KMS-11 (cell line): ENCODE measurements around the gene GTF2H1.
A peak's percentile ranks its signal among the peaks of the same experiment; 100 is the strongest.

Experiments used
- H2AFZ ChIP-seq: fragments of 200-600 bp; sonication (generic); 2 replicates; pipeline ENCODE4 v1.6.1; 2016; ENCODE audit warnings: antibody characterized with exemption, mixed run types, low read depth
- H3K27ac ChIP-seq: fragments of 200-600 bp; sonication (generic); 2 replicates; pipeline ENCODE4 v1.6.1; 2016; ENCODE audit warnings: mild to moderate bottlenecking, mixed run types
- H3K27me3 ChIP-seq: fragments of 200-600 bp; sonication (generic); 2 replicates; pipeline ENCODE4 v1.6.1; 2017; ENCODE audit warnings: mild to moderate bottlenecking, low read depth, mixed run types, moderate library complexity; ENCODE audit not compliant: insufficient read depth
- H3K36me3 ChIP-seq: fragments of 200-600 bp; sonication (generic); 2 replicates; pipeline ENCODE4 v1.6.1; 2017; ENCODE audit warnings: mild to moderate bottlenecking, mixed run types; ENCODE audit not compliant: insufficient read depth
- H3K4me1 ChIP-seq: fragments of 200-600 bp; sonication (generic); 2 replicates; pipeline ENCODE4 v1.6.1; 2016; ENCODE audit warnings: mild to moderate bottlenecking, low read depth, mixed run types; ENCODE audit not compliant: poor library complexity, severe bottlenecking
- H3K4me2 ChIP-seq: fragments of 200-600 bp; sonication (generic); 2 replicates; pipeline ENCODE4 v1.7.0; 2016; ENCODE audit warnings: mild to moderate bottlenecking, mixed run types
- H3K4me3 ChIP-seq: fragments of 200-600 bp; sonication (generic); IDR thresholded peaks from 2 replicates; pipeline ENCODE4 v1.6.1; 2017; ENCODE audit warnings: low read depth, low read length, mixed read lengths; ENCODE audit not compliant: insufficient read depth
- H3K79me2 ChIP-seq: fragments of 200-600 bp; sonication (generic); 2 replicates; pipeline ENCODE4 v1.6.1; 2016; ENCODE audit warnings: low read depth, mixed run types; ENCODE audit not compliant: insufficient read depth
- H3K9ac ChIP-seq: fragments of 200-600 bp; sonication (generic); 2 replicates; pipeline ENCODE4 v1.6.1; 2016; ENCODE audit warnings: mild to moderate bottlenecking, mixed run types
- H4K20me1 ChIP-seq: fragments of 200-600 bp; sonication (generic); 2 replicates; pipeline ENCODE4 v1.6.1; 2016; ENCODE audit warnings: mild to moderate bottlenecking, mixed run types; ENCODE audit not compliant: insufficient read depth
- TF ChIP-seq, protein P1 (sequence below): fragments of 200-600 bp; sonication (generic); conservative IDR thresholded peaks from 2 replicates; pipeline ENCODE4 v1.6.1; 2017; ENCODE audit warnings: low read depth, mild to moderate bottlenecking, antibody characterized with exemption, low read length, moderate library complexity, mixed read lengths

The GTF2H1 gene

DNA sequence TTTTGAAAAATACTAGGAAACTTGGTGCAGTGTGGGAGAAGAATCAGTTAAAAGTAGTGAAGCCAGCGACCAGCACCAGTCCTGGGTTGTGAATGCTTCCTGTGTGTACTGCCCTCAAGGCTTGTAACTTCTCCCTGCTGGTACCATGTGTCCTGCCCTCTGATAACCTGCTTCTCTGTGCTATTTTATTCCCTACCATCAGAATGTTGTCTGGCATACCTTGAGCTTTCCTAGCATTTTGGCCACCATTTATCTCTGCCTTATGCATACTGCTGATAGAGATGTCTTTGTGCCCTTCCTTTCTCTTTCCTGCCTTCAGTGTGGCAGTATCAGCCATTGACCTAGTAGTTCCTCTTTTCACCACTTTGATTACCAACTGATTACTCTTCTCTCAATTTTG, 2.0 kb downstream of the GTF2H1 start:
- no peak overlapping the region for H2AFZ ChIP-seq
- no peaks in the 10 kb centered on the region for H3K27me3 ChIP-seq
- H3K27ac ChIP-seq, result no peak overlapping the region
- no peak overlapping the region for H3K9ac ChIP-seq
- no peak overlapping the region for H3K4me3 ChIP-seq
- no peaks in the 10 kb centered on the region for H4K20me1 ChIP-seq
- peaks cover 85% of the 10 kb centered on the region for H3K79me2 ChIP-seq
- TF ChIP-seq, protein P1, sequence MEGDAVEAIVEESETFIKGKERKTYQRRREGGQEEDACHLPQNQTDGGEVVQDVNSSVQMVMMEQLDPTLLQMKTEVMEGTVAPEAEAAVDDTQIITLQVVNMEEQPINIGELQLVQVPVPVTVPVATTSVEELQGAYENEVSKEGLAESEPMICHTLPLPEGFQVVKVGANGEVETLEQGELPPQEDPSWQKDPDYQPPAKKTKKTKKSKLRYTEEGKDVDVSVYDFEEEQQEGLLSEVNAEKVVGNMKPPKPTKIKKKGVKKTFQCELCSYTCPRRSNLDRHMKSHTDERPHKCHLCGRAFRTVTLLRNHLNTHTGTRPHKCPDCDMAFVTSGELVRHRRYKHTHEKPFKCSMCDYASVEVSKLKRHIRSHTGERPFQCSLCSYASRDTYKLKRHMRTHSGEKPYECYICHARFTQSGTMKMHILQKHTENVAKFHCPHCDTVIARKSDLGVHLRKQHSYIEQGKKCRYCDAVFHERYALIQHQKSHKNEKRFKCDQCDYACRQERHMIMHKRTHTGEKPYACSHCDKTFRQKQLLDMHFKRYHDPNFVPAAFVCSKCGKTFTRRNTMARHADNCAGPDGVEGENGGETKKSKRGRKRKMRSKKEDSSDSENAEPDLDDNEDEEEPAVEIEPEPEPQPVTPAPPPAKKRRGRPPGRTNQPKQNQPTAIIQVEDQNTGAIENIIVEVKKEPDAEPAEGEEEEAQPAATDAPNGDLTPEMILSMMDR, result no peak
- peak overlapping the region; percentile 91 for H3K4me2 ChIP-seq
- H3K36me3 ChIP-seq, result no peaks in the 10 kb centered on the region
- H3K4me1 ChIP-seq, result peaks cover 74% of the 10 kb centered on the region

DNA sequence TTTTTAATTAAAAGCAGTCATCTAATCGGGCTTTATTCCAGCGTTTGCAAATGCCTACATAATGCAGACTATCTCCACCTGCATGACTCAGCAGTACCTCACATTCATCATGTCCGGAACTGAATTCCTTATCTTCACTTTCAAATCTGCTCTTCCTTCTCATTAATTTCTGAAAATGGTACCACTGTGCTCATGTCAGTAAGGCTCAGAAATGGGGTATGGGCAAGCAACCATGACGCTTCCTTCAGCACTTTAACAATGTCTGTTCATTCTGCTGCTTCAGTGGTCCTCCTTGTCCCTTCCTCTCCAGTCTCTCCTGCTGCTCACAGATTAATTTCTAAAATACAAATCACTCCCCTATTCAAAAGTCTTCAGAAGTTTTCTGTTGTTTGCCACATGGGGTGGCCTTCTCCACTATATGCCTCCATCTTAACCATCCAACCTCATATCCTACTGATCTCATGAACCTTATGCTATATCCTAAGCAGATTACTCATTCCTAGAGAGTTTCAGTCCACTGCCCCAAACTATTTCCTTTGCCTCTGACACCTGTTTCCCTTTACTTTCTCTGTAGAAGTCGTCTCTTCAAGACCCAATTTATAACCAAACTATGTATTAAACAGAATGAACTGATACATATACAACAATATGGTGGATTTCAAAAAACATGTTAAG, 7.0 kb downstream of the GTF2H1 start:
- Histone ChIP-seq H3K27me3 (no peaks in the 10 kb centered on the region), H3K9ac (no peak overlapping the region), H3K4me2 (peak overlapping the region; percentile 71), H4K20me1 (no peaks in the 10 kb centered on the region), H3K4me1 (peaks cover 89% of the 10 kb centered on the region), H3K79me2 (peaks cover 68% of the 10 kb centered on the region), H3K36me3 (no peaks in the 10 kb centered on the region), H3K27ac (peak overlapping the region; percentile 69; the same call in 1 of the 2 replicates), H3K4me3 (no peak overlapping the region), H2AFZ (no peak overlapping the region)
- TF ChIP-seq, protein P1, result no peak

DNA sequence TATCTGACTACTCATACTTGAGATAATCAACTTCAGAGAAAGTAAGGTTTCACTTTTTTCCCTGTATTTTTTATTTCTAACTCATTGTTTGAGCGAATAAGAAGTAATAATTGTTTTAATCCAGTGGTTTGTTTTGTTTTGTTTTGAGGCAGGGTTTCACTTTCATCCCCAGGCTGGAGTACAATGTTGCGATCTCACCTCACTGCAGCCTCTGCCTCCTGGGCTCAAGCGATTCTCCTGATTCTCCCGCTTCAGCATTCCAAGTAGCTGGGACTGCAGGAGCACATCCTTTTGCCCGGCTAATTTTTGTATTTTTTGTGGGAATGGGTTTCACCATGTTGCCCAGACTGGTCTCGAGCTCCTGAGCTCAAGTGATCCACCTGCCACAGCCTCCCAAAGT, 8.6 kb downstream of the GTF2H1 start:
- no peak overlapping the region for H2AFZ ChIP-seq
- H4K20me1 ChIP-seq, result no peaks in the 10 kb centered on the region
- TF ChIP-seq, protein P1, result no peak
- no peaks in the 10 kb centered on the region; the same call in 1 of the 2 replicates for H3K36me3 ChIP-seq
- H3K4me3 ChIP-seq, result no peak overlapping the region
- peaks cover 89% of the 10 kb centered on the region for H3K4me1 ChIP-seq
- H3K9ac ChIP-seq, result peak overlapping the region; percentile 12; the same call in 1 of the 2 replicates
- H3K27ac ChIP-seq, result peak overlapping the region; percentile 69
- H3K79me2 ChIP-seq, result peaks cover 60% of the 10 kb centered on the region; the same call in 1 of the 2 replicates
- H3K4me2 ChIP-seq, result peak overlapping the region; percentile 71
- no peaks in the 10 kb centered on the region for H3K27me3 ChIP-seq

DNA sequence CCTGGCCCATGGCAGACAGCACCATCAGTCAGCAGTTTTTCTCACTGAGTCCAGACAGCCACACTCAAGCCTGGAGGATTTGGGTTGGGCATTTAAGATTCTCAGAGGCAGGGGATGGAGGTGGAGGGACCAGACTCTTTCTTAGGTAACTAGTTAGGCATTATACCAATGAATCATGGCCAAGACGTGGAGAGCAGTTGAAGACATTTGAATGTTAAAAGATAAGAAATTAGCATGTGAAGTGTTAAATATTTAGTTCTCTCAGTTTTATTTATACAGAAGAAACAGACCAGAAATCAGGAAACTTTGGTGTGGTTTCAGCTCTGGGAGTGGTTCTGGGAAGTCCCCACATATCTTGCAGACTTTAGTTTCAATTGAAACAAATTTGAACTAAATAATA, 9.9 kb downstream of the GTF2H1 start:
- TF ChIP-seq, protein P1, result no peak
- H3K27ac ChIP-seq, result peak overlapping the region; percentile 69
- peak overlapping the region; percentile 71 for H3K4me2 ChIP-seq
- H3K79me2 ChIP-seq, result peaks cover 46% of the 10 kb centered on the region; the same call in 1 of the 2 replicates
- H3K9ac ChIP-seq, result peak overlapping the region; percentile 18; the same call in 1 of the 2 replicates
- no peak overlapping the region for H2AFZ ChIP-seq
- no peak overlapping the region for H3K4me3 ChIP-seq
- H4K20me1 ChIP-seq, result no peaks in the 10 kb centered on the region
- H3K36me3 ChIP-seq, result no peaks in the 10 kb centered on the region; the same call in 1 of the 2 replicates
- H3K4me1 ChIP-seq, result peaks cover 81% of the 10 kb centered on the region
- H3K27me3 ChIP-seq, result no peaks in the 10 kb centered on the region
